HG03108 (cell line): ENCODE measurements around the gene CNTNAP5.

Experiments used
- ATAC-seq: cut with Tn5 transposase; IDR thresholded peaks from one replicate; pipeline ENCODE4 v1.9.1; 2021; ENCODE audit warnings: moderate library complexity; ENCODE audit not compliant: unreplicated experiment

Gene CNTNAP5

DNA sequence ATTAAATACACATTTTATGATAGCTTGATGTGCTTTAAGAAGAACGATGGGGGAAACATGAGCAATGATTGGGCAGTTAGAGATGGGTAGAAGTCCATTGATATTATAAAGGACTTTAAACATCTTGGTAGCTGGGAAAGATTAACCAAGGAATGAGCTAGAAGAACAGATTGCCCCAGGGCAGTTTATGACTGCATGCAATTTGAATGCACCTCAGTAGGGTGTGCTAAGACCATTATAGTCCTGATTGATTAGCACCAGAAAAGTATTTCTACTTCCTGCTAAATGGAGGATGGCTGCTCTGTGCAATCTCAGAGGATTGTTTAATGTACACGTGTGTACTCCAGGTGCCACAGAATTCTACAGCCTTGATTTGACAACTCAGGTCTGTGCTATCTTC, 641.9 kb downstream of the CNTNAP5 start:
- ATAC-seq = no peak

DNA sequence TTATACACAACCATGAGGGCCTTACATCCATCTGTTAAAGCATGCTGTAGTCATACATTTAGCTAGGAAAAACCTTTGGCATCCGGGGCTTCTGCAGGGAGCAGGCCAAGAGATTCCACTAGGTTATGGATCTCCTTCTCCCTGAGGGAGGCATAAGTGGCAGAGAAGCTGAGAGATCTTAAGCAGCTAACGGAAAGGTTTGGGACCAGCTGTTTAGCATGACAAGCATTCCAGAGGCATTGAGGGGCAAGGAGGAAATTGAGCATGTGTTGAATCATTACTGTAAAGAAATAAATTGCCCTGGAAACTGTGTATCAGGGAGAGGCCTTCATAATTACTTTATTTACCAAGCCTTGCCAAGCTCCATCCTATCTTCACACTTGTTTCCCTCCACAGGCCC, 643.1 kb downstream of the CNTNAP5 start:
- no peak for ATAC-seq

DNA sequence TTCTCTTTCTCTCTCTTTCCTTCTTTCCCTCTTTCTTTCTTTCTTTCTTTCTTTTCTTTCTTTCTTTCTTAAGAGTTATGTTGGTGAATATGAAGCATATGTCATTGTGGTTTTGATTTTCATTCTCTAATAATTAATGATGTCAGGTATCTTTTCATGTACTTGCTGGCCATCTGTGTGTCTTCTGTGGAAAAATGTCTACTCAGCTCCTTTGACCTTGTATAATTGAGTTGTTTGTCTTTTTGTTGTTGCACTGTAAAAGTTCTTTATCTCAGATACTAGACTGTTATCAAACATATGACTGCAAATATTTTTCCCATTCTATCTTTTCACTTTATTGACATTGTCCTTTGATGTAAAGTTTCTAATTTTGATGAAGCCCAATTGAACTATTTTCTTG, 645.1 kb downstream of the CNTNAP5 start:
- no peak for ATAC-seq

DNA sequence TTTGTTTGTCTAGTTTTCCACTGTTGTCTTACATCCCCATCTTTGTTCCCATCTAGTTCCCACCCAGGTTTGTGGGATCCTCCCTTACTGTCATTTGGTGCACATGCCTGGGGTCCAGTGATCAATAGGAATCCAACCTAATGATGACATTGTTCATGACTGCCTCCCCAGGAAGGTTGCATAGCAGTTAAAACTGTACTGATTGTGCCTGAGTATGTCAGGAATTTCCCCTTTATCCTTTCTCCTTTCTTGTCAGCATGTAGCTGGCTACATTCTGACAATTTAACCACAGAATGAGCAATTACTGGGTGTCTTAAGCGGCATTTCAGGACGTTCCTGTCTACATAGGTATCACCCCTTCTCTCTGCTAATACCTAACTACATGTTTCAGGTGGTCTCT, 653.0 kb downstream of the CNTNAP5 start:
- no peak for ATAC-seq

DNA sequence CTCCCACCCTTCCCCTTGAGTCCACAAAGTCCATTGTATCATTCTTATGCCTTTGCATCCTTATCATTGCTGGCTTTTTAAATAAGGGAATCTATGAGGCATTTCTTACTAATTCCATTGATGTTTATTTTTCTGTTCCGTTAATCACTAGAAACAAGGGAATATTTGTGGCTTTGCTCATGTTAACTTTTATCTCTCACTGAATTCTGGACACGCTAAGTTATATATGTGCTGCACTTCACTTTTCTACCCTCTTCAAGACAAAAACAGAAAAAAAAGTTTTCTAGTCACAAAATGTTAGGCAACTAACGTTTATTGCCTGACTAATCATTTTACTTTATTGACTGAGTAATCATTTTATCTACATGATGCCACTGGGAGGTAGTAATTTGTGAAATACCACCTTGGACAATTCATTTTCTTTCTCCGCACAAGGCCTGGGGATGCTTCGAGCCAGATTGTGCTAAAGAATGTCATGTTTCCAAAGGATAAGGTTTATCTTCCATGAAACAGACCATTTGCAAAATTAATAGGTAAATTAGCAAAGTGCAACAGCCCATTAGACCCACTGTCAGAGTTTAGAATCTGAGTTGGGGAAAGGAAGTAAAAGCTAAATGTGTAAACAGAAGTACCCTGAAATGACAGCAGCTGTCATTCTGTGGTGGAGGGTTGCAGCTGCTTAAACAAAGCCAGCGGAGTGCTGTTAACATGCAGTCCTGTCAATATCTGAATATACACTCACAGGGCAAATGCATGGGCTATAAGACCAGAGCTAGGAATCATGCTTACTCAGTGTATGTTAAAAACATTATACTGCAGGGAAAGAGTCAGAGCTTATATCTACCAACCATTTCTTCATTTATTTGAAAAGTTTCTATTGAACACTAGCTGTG, 658.7 kb downstream of the CNTNAP5 start:
- no peak for ATAC-seq

DNA sequence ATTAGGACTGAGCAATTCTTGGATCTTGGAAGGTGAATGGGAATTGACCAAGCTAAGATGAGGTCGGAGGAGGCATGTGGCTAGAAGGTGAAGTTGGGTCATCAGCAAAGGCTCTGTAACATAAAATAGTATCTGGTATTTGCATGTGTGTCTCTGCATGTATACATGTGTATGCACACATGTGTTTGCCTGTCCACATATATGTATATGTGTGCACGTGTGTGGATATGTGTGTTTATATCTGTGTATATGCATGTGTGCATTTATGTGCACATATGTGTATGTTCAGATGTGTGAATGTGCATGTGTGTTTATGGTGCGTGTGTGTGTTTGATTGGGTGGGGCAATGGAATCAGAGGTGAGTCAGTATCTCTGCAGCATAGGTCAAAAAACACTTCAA, 664.3 kb downstream of the CNTNAP5 start:
- ATAC-seq = no peak

DNA sequence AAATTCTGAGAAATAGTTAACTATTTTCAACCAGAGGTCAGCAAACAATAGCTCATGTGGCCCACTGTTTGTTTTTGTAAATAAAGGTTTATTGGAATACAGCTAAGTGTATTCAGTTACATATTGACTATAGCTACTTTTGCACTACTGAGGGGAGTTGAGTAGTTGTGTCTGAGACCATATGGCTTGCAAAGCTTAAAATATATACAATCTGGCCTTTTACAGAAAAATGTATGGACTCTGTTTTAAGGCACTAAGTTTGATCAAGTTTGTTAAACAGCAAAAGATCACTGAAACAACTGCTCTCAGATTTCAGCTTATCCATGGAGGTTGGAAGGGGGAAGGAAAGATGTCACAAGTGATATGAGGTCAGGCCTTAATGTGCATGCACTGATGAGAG, 667.1 kb downstream of the CNTNAP5 start:
- no peak for ATAC-seq

DNA sequence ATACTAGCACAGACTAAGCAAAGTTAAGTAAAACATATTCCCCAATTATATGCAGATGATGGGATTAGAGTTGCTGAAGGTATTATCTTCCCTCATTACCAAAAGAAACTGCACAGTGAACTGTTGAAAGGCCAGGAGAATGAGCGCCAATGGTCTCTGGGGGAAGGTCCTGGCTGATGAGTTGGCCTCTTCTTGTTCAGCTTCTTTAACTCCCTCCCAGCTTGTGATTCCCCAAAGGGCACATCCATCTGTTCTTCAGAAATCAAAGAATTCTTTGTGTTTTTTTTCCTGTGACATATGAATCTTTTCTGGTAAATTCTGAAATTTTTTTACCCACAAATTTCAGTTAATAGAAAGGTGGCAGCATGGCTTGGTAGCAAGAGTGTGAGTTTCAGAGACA, 667.6 kb downstream of the CNTNAP5 start:
- no peak for ATAC-seq

DNA sequence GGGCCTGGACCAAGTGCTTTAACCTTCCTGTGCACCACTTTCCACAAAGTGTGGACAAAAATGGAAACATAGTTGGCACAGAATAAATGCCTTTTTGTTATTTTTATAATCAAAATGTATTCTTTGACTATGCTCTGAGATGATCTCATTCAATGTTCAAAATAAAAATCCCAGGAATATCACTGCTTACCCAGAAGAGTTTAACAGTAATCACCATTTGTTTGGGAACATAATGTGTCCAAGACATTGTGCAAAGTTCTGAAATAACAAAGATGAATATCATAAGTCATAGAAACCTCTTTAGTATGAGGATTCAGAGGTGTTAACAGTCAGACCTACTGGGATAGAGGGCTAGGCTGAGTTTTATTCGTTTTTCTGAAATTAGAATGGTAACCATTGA, 668.1 kb downstream of the CNTNAP5 start:
- no peak for ATAC-seq

DNA sequence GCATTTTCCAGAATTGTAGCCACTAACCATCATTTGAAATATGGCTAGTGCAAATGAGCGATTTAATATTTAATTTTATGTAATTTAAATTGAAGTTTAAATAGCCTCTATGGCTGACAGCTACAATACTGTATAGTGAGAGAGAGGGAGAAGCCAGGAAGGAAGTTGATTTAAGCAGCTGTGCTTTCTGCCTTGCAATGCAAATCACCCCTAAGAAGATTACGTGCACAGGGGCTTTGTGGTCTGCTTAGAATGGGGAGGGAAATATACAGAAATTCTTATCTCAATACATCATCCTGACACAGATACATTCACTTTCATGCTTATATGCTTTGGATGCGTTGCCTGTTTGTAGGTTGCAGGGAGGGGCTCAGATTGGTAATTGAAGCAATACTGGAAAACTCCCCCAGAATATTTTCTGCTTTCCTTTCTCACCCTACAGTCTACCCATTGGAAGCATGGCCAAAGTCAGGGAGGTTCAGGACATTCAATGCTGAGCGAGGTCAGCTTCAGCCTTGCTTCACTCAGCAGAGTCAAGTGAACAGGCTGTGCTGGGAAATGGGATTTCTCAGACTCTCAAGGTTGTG, 674.0 kb downstream of the CNTNAP5 start:
- ATAC-seq = no peak

DNA sequence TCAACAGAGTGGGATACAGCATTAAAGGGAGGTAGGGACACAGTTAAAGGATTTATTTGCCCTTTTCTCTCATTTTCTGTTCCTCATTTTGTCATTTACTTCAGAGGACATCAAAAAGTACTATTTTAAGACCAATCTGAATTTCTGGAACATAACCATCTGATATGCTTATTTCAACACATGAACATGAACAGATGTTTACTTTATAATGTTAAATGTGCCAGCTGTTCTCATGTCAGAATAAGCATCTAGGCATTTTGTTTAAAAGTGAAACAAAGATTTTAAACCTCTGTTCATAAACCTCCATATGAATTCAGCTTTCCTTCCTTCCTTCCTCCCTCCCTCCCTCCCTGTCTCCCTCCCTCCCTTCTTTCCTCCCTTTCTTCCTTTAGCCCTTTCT, 677.7 kb downstream of the CNTNAP5 start:
- ATAC-seq = no peak

DNA sequence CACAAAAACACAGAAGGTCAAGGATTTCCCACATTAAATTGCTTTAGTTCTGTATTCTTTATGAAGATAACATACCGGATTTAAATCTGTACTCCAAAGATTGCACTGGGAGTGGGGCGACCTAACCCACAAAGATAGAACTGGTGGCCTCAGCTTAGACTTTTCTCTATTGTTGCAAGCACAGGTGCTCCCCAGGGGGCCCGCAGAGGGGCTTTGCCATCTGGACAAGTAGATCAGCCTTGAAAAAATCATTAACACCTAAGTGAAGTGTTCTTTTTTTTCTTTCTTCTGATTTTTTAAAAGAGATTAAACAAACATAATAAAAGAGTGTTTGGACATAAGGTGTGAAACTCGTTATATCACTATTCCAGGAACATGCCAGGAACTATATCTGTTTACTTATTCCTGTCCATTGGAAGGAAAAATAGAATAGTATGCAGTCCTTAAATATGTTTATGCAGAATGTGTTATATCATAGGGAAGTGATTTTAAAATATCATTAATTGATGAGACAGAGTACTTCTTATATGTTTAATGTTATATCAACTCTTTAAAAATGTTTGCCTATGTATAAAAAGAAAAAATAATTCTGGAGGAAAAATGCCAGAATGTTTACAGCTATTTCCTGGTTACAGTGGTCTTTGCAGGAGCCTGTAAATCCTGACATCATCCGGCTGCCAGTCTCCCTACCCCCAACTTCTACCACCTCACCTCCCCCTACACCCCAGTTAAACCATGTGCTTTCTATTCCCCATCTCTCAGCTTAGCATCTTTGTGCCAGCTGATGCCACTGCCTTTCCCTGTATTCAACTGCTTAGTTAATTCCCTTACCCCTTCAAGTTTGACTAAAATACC, 679.2 kb downstream of the CNTNAP5 start:
- ATAC-seq = no peak

DNA sequence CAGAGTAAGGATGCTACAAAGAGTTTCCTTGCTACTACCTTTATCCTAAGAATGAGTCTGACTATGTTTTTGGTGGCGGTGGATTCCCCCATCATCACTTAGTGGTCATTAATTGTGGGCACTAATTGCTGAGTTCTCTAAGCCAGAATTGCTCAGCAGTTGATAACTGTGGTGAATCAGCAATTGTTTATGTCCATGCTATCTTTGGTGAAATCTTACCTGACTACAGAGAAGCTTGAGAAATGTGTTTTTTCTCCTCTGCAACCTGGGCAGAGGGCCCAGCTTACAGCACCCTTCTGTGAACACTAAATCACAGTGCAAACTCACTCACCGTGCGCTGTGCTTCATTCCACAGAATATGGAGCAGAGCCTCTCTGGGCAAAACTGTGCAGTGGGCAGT, 683.6 kb downstream of the CNTNAP5 start:
- ATAC-seq = no peak

DNA sequence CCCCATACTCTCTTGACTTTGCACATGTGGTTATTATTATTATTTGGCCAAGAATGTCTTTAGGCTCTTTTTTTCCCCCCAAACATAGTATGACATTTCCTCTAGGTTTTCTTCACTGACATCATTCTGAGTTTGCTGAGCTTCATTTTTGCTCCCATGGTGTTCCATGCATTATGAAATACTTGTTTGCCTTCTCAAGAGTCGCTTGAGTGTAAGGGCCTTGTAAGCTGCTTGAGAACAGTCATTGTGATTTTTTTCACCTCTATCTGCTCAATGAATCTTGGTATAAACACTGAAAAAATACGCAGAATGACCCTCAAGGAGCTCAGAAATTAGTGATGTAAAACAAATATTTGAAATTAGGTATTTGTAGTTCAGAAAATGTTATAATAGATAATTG, 688.9 kb downstream of the CNTNAP5 start:
- no peak for ATAC-seq

DNA sequence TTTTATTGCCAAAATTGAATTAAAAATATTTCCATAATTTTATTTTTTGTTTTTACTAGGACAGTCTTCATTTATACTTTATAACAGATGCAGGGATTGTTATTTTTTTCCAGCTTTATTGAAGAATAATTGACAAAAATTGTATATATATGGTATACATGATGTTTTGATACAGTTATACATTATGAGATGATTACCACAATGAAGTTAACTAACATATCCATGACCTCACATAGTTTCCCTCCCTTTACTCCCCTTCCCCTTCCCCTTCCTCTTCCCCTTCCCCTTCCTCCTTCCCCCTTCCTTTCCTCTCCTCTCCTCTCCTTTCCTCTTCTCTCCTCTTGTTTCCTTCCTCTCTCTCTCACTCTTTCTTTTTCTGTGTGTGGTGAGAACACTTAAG, 700.1 kb downstream of the CNTNAP5 start:
- no peak for ATAC-seq

DNA sequence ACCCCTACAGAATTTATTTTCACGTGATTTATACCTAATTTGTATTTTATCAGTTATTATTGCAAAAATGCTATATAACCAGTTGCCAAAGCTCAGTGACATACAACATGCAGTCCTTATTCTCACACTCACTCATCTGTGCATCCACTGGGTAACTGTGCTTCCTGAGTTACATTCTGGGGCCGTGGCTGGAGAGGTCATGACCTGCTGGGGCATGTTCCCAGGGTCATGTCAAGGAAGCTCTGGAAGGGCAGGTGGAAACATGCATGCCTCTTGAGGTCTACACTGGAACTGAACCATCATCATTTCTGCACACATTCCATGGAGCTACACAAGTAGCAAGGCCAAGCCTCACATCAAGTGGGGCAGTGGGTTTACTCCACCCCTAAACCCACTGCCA, 715.5 kb downstream of the CNTNAP5 start:
- ATAC-seq = no peak

DNA sequence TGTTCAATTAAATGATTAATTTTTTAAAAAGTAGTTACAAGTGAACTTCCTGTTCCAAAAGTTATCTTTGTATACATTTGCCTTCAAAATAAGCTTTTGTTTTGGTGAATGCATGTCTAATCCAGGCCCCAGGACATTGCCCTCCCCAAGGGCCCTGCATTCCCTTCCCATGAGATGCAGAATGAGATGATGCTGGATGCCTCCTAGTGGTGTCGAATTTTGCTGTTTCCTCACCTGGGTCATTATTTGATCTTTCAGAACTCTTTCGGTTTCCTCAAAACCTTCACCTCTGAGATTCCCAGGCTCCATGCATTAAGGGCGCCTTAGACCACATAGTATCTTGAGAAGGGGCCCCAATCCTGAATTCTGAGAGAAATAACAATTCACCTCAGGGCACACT, 728.8 kb downstream of the CNTNAP5 start:
- no peak for ATAC-seq

DNA sequence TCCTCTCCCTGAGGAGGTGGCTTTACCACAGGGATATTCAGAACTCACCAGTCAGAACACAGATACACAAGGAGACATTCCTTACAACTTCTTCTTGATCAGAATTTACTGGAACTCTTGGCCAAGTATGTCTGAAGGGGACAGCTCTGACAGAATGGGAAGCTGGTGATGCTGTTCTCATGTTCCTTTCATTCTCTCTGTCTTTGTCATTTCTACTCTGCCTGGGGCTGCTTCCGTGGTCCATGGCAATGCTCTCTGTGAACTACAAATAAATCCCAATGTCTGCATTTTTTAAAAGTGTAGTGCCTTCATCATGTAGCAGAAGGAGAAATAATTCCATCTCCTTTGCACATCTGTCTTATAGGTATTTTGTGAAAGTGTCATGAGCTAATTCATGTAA, 730.3 kb downstream of the CNTNAP5 start:
- no peak for ATAC-seq

DNA sequence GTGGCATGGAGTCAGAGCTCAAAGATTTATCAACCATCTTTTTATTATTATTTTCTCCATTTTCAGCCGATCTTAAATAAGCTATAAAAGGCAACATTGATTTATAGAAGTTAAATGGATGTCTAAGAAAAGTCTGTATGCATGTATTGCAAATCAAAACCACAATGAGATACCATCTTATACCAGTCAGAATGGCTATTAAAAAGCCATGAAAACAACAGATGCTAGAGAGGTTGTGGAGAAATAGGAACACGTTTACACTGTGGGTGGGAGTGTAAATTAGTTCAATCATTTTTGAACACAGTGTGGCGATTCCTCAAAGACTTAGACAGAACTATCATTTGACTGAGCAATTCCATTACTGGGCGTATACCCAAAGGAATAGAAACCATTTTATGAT, 731.0 kb downstream of the CNTNAP5 start:
- no peak for ATAC-seq

DNA sequence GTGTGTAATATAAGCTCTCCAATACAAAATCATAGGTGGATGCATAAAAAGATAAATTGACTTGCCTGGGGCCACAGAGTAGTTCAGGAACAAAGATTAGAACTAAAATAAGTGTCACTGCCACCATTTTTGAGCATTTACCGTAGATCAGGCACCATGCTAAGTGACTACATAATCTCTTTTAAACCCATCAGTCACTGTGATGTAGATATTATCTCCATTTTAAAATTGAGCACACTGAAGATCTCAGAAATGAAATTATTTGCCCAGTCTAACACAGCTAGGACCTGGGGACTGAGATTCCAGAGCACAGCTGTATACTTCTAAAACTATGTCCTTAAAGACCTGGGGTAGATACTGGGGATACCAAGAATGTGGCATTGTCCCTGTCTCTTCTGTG, 737.3 kb downstream of the CNTNAP5 start:
- no peak for ATAC-seq

DNA sequence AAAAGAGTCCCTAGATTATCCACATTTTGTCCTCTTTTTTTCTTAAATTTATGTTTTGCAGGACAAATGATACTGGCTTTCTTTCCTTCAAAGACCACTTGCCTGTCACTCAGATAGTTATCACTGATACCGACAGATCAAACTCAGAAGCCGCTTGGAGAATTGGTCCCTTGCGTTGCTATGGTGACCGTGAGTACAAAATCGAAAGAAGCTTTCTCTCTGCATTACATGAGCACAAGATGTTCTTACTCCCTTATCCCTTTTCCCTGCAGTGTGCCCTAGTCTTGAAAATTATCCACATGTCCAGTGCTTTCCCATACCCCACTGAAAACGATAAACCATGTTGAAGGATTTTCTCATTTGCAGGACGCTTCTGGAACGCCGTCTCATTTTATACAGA, 738.5 kb downstream of the CNTNAP5 start:
- ATAC-seq = no peak

DNA sequence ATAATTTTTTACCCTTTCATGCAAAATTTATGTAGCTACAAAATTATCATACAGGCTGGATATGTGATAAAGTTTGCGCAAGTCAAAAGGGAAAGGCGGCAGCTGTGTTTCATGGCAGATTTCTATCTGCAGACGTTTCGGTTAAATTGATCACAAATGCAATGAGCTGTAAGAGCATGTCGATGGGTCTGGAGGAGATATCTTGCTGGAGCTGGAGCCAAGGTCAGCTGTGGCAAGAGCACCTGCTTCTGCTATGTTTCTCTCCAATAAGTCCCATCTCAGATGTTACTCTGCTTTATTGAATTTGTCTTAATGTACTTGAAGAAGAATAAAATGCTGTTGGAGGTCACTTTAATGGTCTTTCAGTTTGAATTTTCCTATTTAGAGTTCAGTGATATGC, 749.7 kb downstream of the CNTNAP5 start:
- no peak for ATAC-seq
